GM12878 (cell line): Measurements from ENCODE around the gene GGPS1. TPM values are rescaled to one million over a fixed set of nuclear protein-coding genes. Genes with fewer than 3 reads are reported as not detected.

Experiments
- ATAC-seq: fragments of 200-7000 bp; cut with Tn5 transposase; 3 replicates; pipeline ENCODE4 v1.9.1; 2020; ENCODE audit warnings: mild to moderate bottlenecking, moderate library complexity
- BruUV-seq: library from RNA; stranded (reverse); fragments of 400-500 nt; replicated peaks from 2 replicates; lab custom pipeline; 2021; lab: Mats Ljungman, UMichigan
- CTCF ChIA-PET: fragments of 300-600 bp; sonication (Branson Sonifier 250); formaldehyde crosslinking; extraction: SDS; loops from one replicate; lab custom pipeline; 2021; ENCODE audit warnings: inconsistent platforms; lab: Yijun Ruan, JAX
- POLR2A ChIA-PET: fragments of 350-600 bp; formaldehyde crosslinking; extraction: SDS; loops from one replicate; lab custom pipeline; 2021; ENCODE audit warnings: inconsistent platforms; lab: Charles Lee
- RAD21 ChIA-PET: fragments of 300-600 bp; sonication (Branson Sonifier 250); formaldehyde crosslinking; loops from one replicate; lab custom pipeline; 2023; ENCODE audit warnings: antibody characterized with exemption; ENCODE audit not compliant: unreplicated experiment; lab: Charles Lee
- SMC1A ChIA-PET: fragments of 300-600 bp; sonication (Branson Sonifier 250); formaldehyde crosslinking; loops from one replicate; lab custom pipeline; 2023; ENCODE audit not compliant: unreplicated experiment, uncharacterized antibody; lab: Charles Lee
- DNase-seq: peaks from one replicate; pipeline ENCODE4 v3.0.0-alpha.2; 2011; ENCODE audit warnings: low read depth, low spot score
- FAIRE-seq: peaks from 3 replicates; lab custom pipeline; 2011; peaks lifted over from hg19 to GRCh38; lab: Jason Lieb, UNC
- H2AFZ ChIP-seq: 2 replicates; pipeline ENCODE4 v1.6.0; 2011; ENCODE audit warnings: low read depth, low read length, control low read depth; ENCODE audit not compliant: control insufficient read depth
- H3K27ac ChIP-seq: 2 replicates; pipeline ENCODE4 v1.5.1; 2011; ENCODE audit warnings: control low read depth; ENCODE audit not compliant: control insufficient read depth, insufficient read depth
- H3K27me3 ChIP-seq, 2 experiments: replicated peaks in 1 of 2; 2 replicates each; pipeline versions ENCODE4 v1.6.0 to v1.6.1; 2011; ENCODE audit warnings: low read length in 1 of 2; ENCODE audit not compliant: control insufficient read depth in 2 of 2, insufficient read depth in 2 of 2
- H3K36me3 ChIP-seq, 2 experiments: 2 replicates each; pipeline ENCODE4 v1.5.1; 2011; ENCODE audit warnings: low read length in 1 of 2; ENCODE audit not compliant: control insufficient read depth in 2 of 2, insufficient read depth in 2 of 2
- H3K4me1 ChIP-seq: 2 replicates; pipeline ENCODE4 v1.6.1; 2011; ENCODE audit warnings: mild to moderate bottlenecking, low read length, moderate library complexity, mixed read lengths; ENCODE audit not compliant: control insufficient read depth, insufficient read depth
- H3K4me2 ChIP-seq: 2 replicates; pipeline ENCODE4 v1.6.0; 2011; ENCODE audit warnings: control low read depth; ENCODE audit not compliant: control insufficient read depth, insufficient read depth
- H3K4me3 ChIP-seq: fragments of 200-600 bp; sonication (generic); 2 replicates; pipeline ENCODE4 v1.5.1; 2016
- H3K79me2 ChIP-seq: 2 replicates; pipeline ENCODE4 v1.6.0; 2011; ENCODE audit warnings: low read length; ENCODE audit not compliant: control insufficient read depth, insufficient read depth
- H3K9ac ChIP-seq: 2 replicates; pipeline ENCODE4 v1.8.0; 2011; ENCODE audit warnings: low read length, control low read depth, mixed read lengths; ENCODE audit not compliant: control insufficient read depth, insufficient read depth
- H3K9me3 ChIP-seq: replicated peaks from 3 replicates; pipeline ENCODE4 v1.5.1; 2011; ENCODE audit warnings: mild to moderate bottlenecking, low read length; ENCODE audit not compliant: control insufficient read depth, insufficient read depth
- H4K20me1 ChIP-seq: 2 replicates; pipeline ENCODE4 v1.6.0; 2011; ENCODE audit not compliant: control insufficient read depth, insufficient read depth
- FOXM1 ChIP-seq: IDR thresholded peaks from 2 replicates; pipeline ENCODE4 v1.6.1; 2012; ENCODE audit warnings: low read depth, mild to moderate bottlenecking, inconsistent platforms, low read length, moderate library complexity
- KAT2A ChIP-seq: conservative IDR thresholded peaks from 2 replicates; pipeline ENCODE4 v1.6.1; 2011; ENCODE audit warnings: low read depth, low read length; ENCODE audit not compliant: control insufficient read depth
- NFYA ChIP-seq: IDR thresholded peaks from 2 replicates; pipeline ENCODE4 v1.6.1; 2011; ENCODE audit warnings: low read depth, mild to moderate bottlenecking, low read length, improper control_type of control experiment, borderline replicate concordance
- POLR2A ChIP-seq: IDR thresholded peaks from 2 replicates; pipeline ENCODE4 v1.6.1; 2011; ENCODE audit warnings: low read depth, mild to moderate bottlenecking, low read length
- RAD51 ChIP-seq: fragments of 450-650 bp; IDR thresholded peaks from 2 replicates; pipeline ENCODE4 v1.6.1; 2016; ENCODE audit warnings: moderate library complexity, mild to moderate bottlenecking, inconsistent platforms
- SIX5 ChIP-seq: IDR thresholded peaks from 2 replicates; pipeline ENCODE4 v1.6.1; 2011; ENCODE audit warnings: mild to moderate bottlenecking, low read depth, low read length, moderate library complexity; ENCODE audit not compliant: severe bottlenecking
- TAF1 ChIP-seq: IDR thresholded peaks from 2 replicates; pipeline ENCODE4 v1.6.1; 2011; ENCODE audit warnings: mild to moderate bottlenecking, low read depth, low read length, borderline replicate concordance
- ZNF622 ChIP-seq: fragments of 450-650 bp; IDR thresholded peaks from 2 replicates; pipeline ENCODE4 v1.6.1; 2017; ENCODE audit warnings: mild to moderate bottlenecking, inconsistent platforms
- WGBS: methylation state at CpG from one replicate; pipeline ENCODE4 v1.1.6; 2016; ENCODE audit warnings: low lambda C conversion rate; ENCODE audit not compliant: insufficient replicate concordance, insufficient coverage; ENCODE audit errors: missing lambda C conversion rate; 5-methylcytosine and 5-hydroxymethylcytosine counted together
- in situ Hi-C: fragments of 300-500 bp; cut with MboI; formaldehyde crosslinking; loops from 9 replicates; pipeline ENCODE4 v1.14.3; 2018; ENCODE audit warnings: mixed read lengths
- intact Hi-C: fragments of 100-400 bp; cut with micrococcal nuclease; formaldehyde crosslinking; loops from one replicate; pipeline ENCODE4 v1.14.2; 2022; ENCODE audit not compliant: unreplicated experiment
- polyA plus RNA-seq, 11 experiments: library from polyadenylated mRNA; depleted of rRNA in 4 of 11; unstranded in 6 of 11; stranded (reverse) in 5 of 11; fragments of >200 nt; fragmentation: Nextera tagmentation in 4 of 11; fragmentation: Illumina TruSeq in 1 of 11; extraction: Ambion mirVana in 4 of 11; extraction: Trizol in 1 of 11; gene quantifications; 1 replicate in 1 of 11; 2 replicates in 10 of 11; pipeline versions ENCODE4 v1.2.1 to v1.2.3, GENCODE V29; 2011 to 2016; ENCODE audit warnings: inconsistent platforms in 2 of 11, missing spikeins in 2 of 11, low read depth in 1 of 11
- total RNA-seq, 4 experiments: library from RNA; depleted of rRNA in 3 of 4; stranded (reverse); fragments of >200 nt in 3 of 4; fragmentation: Illumina TruSeq in 1 of 4; extraction: Trizol in 1 of 4; gene quantifications; 2 replicates each; pipeline versions ENCODE4 v1.2.1 to v1.2.3, GENCODE V29; 2013 to 2021
- TF ChIP-seq, protein P1 (sequence below): fragments of 450-650 bp; formaldehyde crosslinking; IDR thresholded peaks from 2 replicates; pipeline ENCODE4 v1.4.0; 2022; ENCODE audit warnings: mild to moderate bottlenecking, moderate library complexity
- TF ChIP-seq, protein P2 (sequence below): IDR thresholded peaks from 2 replicates; pipeline ENCODE4 v1.6.1; 2012; ENCODE audit warnings: low read depth, low read length, improper control_type of control experiment
- TF ChIP-seq, protein P3 (sequence below): fragments of 150-350 bp; IDR thresholded peaks from 2 replicates; pipeline ENCODE4 v1.6.1; 2014; ENCODE audit warnings: mild to moderate bottlenecking, low read depth, low read length

The GGPS1 gene
- total and polyA plus RNA-seq, 10 of the 15 experiments (the other 5 are each of a cell fraction or from before 2014, with no cell fraction given), result 15.1 to 36.0 (median 25.3) TPM

DNA sequence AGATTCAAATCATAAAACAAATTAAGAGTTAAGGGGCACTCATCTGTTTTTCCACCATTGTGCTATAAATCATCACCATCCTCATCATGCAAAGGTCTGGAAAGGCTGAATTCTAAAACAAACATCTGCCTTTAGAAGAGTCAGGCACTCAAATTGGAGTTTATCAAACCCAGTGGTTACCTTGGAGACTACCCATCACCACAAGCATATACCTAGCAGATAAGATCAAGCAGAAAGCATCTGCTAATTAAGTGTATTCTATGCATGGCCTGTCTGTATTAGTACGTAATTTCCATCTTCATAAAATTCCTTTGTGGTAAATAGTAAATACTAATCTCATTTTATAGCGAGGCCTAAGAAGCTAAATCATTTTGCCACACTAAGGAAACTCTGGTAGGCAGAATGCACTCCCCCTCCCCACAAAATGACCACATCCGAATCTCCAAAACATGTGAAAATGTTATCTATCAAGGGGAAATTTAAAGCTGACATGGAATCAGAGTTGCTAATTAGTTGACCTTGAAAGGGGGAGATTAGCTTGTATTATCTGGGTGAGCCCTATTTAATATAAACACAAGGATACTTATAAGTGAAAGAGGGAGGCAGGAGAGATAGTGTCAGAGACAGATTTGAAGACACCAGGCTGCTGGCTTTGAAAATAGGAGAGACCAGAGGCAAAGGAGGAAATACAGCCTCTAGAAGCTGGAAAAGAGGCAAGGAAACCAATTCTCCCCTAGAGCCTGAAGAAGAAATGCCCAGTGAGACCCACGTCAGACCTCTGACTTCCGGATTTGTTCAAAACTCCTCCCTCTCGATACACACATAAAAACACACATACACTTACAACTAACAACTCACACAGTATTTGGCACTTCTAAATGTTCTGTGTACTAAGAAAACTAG is 23.6 kb upstream of the GGPS1 start:
- TSS peak; percentile 13 for BruUV-seq
- DNase-seq (no peak), FAIRE-seq (peak; percentile 62), ATAC-seq (peak; percentile 68)
- Histone ChIP-seq H3K4me3 (no peak overlapping the region), H3K27me3 (no peaks in the 10 kb centered on the region), H3K4me1 (no peaks in the 10 kb centered on the region), H4K20me1 (peaks cover 6% of the 10 kb centered on the region; the same call in 1 of the 2 replicates), H3K27ac (no peak overlapping the region), H3K36me3 (no peaks in the 10 kb centered on the region), H3K4me2 (peak overlapping the region; percentile 47; the same call in 1 of the 2 replicates), H3K9ac (no peak overlapping the region), H3K79me2 (peaks cover 49% of the 10 kb centered on the region), H2AFZ (no peak overlapping the region), H3K9me3 (no peaks in the 10 kb centered on the region)
- WGBS, result 79% methylated on average over 6 of the region's 6 CpGs
- in situ Hi-C loops, result no loop called here
- ChIA-PET CTCF (interaction anchor here (1.5 kb wide), 1 partner anchor 9 kb away, joined by 5 read pairs; no protein-coding TSS in a partner anchor), RAD21 (interaction anchor here (0.8 to 0.9 kb wide), 2 partner anchors 20 to 29 kb away, joined by 3 read pairs; no protein-coding TSS in a partner anchor), SMC1A (interaction anchor here (0.8 to 2.0 kb wide), 7 partner anchors 9 to 111 kb away, joined by 3 to 10 read pairs (median 4); no protein-coding TSS in a partner anchor), POLR2A (interaction anchor here (1.2 to 1.3 kb wide), 2 partner anchors 9 to 10 kb away, joined by 3 to 4 read pairs; no protein-coding TSS in a partner anchor)
- intact Hi-C loops, result no loop called here
- TF ChIP-seq, protein P1, sequence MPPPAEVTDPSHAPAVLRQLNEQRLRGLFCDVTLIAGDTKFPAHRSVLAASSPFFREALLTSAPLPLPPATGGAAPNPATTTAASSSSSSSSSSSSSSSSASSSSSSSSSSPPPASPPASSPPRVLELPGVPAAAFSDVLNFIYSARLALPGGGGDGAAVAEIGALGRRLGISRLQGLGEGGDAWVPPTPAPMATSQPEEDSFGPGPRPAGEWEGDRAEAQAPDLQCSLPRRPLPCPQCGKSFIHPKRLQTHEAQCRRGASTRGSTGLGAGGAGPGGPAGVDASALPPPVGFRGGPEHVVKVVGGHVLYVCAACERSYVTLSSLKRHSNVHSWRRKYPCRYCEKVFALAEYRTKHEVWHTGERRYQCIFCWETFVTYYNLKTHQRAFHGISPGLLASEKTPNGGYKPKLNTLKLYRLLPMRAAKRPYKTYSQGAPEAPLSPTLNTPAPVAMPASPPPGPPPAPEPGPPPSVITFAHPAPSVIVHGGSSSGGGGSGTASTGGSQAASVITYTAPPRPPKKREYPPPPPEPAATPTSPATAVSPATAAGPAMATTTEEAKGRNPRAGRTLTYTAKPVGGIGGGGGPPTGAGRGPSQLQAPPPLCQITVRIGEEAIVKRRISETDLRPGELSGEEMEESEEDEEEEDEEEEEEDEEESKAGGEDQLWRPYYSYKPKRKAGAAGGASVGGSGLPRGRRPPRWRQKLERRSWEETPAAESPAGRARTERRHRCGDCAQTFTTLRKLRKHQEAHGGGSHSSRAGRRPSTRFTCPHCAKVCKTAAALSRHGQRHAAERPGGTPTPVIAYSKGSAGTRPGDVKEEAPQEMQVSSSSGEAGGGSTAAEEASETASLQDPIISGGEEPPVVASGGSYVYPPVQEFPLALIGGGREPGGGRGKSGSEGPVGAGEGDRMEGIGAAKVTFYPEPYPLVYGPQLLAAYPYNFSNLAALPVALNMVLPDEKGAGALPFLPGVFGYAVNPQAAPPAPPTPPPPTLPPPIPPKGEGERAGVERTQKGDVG (CRISPR knock-in tag), result no peak
- TF ChIP-seq KAT2A, result no peak
- TF ChIP-seq, protein P2, sequence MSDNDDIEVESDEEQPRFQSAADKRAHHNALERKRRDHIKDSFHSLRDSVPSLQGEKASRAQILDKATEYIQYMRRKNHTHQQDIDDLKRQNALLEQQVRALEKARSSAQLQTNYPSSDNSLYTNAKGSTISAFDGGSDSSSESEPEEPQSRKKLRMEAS, result no peak
- TF ChIP-seq TAF1, result no peak
- no peak for TF ChIP-seq FOXM1
- no peak for TF ChIP-seq SIX5
- TF ChIP-seq ZNF622, result no peak
- TF ChIP-seq RAD51, result no peak
- TF ChIP-seq POLR2A, result no peak
- no peak for TF ChIP-seq NFYA
- TF ChIP-seq, protein P3, sequence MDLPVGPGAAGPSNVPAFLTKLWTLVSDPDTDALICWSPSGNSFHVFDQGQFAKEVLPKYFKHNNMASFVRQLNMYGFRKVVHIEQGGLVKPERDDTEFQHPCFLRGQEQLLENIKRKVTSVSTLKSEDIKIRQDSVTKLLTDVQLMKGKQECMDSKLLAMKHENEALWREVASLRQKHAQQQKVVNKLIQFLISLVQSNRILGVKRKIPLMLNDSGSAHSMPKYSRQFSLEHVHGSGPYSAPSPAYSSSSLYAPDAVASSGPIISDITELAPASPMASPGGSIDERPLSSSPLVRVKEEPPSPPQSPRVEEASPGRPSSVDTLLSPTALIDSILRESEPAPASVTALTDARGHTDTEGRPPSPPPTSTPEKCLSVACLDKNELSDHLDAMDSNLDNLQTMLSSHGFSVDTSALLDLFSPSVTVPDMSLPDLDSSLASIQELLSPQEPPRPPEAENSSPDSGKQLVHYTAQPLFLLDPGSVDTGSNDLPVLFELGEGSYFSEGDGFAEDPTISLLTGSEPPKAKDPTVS, result no peak
